Right lobe of liver (tissue), 6 donors: ENCODE measurements around the gene LRRC31. TPM values are rescaled to one million over a fixed set of nuclear protein-coding genes. Genes with fewer than 3 reads are reported as not detected.

Source experiments
- ATAC-seq, 4 donors: fragments of 200-7000 bp; cut with Tn5 transposase; one replicate each; pipeline ENCODE4 v1.9.1; 2020; ENCODE audit warnings: mild to moderate bottlenecking in 4 of 4, moderate library complexity in 4 of 4
- DNase-seq, 3 donors: peaks; one replicate each; pipeline ENCODE4 v3.0.0-alpha.2; 2020
- H3K27ac ChIP-seq, 3 donors: fragments of 200-600 bp; one replicate each; pipeline ENCODE4 v1.8.0; 2022
- H3K27me3 ChIP-seq, 2 donors: fragments of 200-600 bp; one replicate each; pipeline ENCODE4 v1.8.0; 2022
- H3K36me3 ChIP-seq, 4 donors: fragments of 200-600 bp; sonication (generic) in 1 of 4; one replicate each; pipeline versions ENCODE4 v1.5.1 to v1.8.0; 2017 to 2022; ENCODE audit warnings: control low read depth in 1 of 4
- H3K4me1 ChIP-seq, 4 donors: fragments of 200-600 bp; sonication (generic) in 1 of 4; one replicate each; pipeline versions ENCODE4 v1.5.1 to v1.8.0; 2017 to 2022; ENCODE audit warnings: control low read depth in 1 of 4
- H3K4me3 ChIP-seq, 3 donors: fragments of 200-600 bp; one replicate each; pipeline ENCODE4 v1.8.0; 2022
- H3K9me3 ChIP-seq, 4 donors: fragments of 200-600 bp; sonication (generic) in 1 of 4; one replicate each; pipeline versions ENCODE4 v1.5.1 to v1.8.0; 2017 to 2022; ENCODE audit warnings: control low read depth in 1 of 4
- CTCF ChIP-seq, 4 donors: fragments of 200-600 bp in 3 of 4; fragments of 450-650 bp in 1 of 4; IDR thresholded peaks; one replicate each; pipeline versions ENCODE4 v1.5.1 to v1.8.0; 2016 to 2022; ENCODE audit warnings: antibody characterized with exemption in 4 of 4, mild to moderate bottlenecking in 2 of 4
- POLR2A ChIP-seq: fragments of 450-650 bp; IDR thresholded peaks from one replicate; pipeline ENCODE4 v1.6.1; 2017; ENCODE audit warnings: antibody characterized with exemption, mild to moderate bottlenecking
- WGBS: methylation state at CpG from one replicate; pipeline ENCODE4 v1.1.6; 2018; ENCODE audit warnings: low coverage, low lambda C conversion rate; ENCODE audit not compliant: insufficient coverage; ENCODE audit errors: missing lambda C conversion rate; 5-methylcytosine and 5-hydroxymethylcytosine counted together
- intact Hi-C, 2 donors: fragments of 100-400 bp; cut with DNase I; formaldehyde crosslinking; loops; one replicate each; pipeline versions ENCODE4 v1.11.2 to v1.14.1; 2022
- long read RNA-seq: library from polyadenylated mRNA; unstranded; transcript quantifications from one replicate; pipeline ENCODE4 v2.0.0, GENCODE V29; 2019
- total RNA-seq, 6 experiments: library from RNA; depleted of rRNA in 2 of 6; stranded (reverse); fragments of >200 nt in 2 of 6; fragmentation: NEBNext Ultra II Directional in 3 of 6; extraction: Animal tissue kit (Norgen Biotek cat#: 25700) in 3 of 6; gene quantifications; one replicate each; pipeline versions ENCODE4 v1.1.0 to v1.2.4, GENCODE V29; 2016 to 2023
- donor health status: DM: no; HTN: yes; CAD: no.
- donor health status: DM: no; HTN: no; CAD: no.
- donor health status: DM: no; HTN: no; CAD: no.
- donor health status: DM: no; HTN: yes; CAD: no.
- donor health status: DM: no; HTN: yes; CAD: no.

The LRRC31 gene
- total RNA-seq = 1 to 10 TPM in 5 of 6 experiments, under 1 TPM in 1; 0.78 to 5.0 (median 2.2) TPM
- long read RNA-seq = 0 reads

GRCh38 chr3:169869484-169870220 lies at the start of gene LRRC31:
Gene LRRC31, minus strand, starts transcription at chr3:169869935. Its CDS starts 128 bp downstream, at chr3:169869807.
- no peaks in the 10 kb centered on the region for H3K27me3 ChIP-seq
- TF ChIP-seq CTCF (IDR thresholded peaks at IDR 0.05) = no peak
- no peak for TF ChIP-seq POLR2A
- 28% methylated on average over 2 of the region's 2 CpGs for WGBS
- no peaks in the 10 kb centered on the region for H3K36me3 ChIP-seq
- ATAC-seq (peak; percentile 81 to 91 (median 88)), DNase-seq (no peak)
- H3K4me1 ChIP-seq = peaks cover 0 to 6% (median 3%) of the 10 kb centered on the region in 4 donors
- intact Hi-C loops = no loop called here
- H3K9me3 ChIP-seq = no peaks in the 10 kb centered on the region
- H3K27ac ChIP-seq = peak within 1 kb of the TSS in 2 of 3 donors; percentile 18 to 65
- peak within 1 kb of the TSS in 2 of 3 donors; percentile 18 to 34 for H3K4me3 ChIP-seq

GRCh38 chr3:169914321-169914720 lies 44.6 kb upstream of the LRRC31 start:
- ATAC-seq = peak in 1 of 4 donors; percentile 65
- Histone ChIP-seq H3K36me3 (no peaks in the 10 kb centered on the region), H3K4me3 (no peak overlapping the region), H3K9me3 (no peaks in the 10 kb centered on the region), H3K27me3 (no peaks in the 10 kb centered on the region), H3K27ac (no peak overlapping the region), H3K4me1 (no peaks in the 10 kb centered on the region)
- intact Hi-C loops = no loop called here
- 57% methylated on average over 2 of the region's 2 CpGs for WGBS
- TF ChIP-seq CTCF (IDR thresholded peaks at IDR 0.05) (no peak), POLR2A (no peak)
- no peak for DNase-seq

- Histone ChIP-seq H3K4me1 (no peaks in the 10 kb centered on the region), H3K36me3 (no peaks in the 10 kb centered on the region), H3K9me3 (no peaks in the 10 kb centered on the region), H3K4me3 (no peak overlapping the region), H3K27ac (no peak overlapping the region), H3K27me3 (no peaks in the 10 kb centered on the region)
- ATAC-seq (no peak), DNase-seq (no peak)
- intact Hi-C loops = no loop called here
- no peak for TF ChIP-seq CTCF (IDR thresholded peaks at IDR 0.05)
- no peak for TF ChIP-seq POLR2A
- 38% methylated on average over 3 of the region's 3 CpGs for WGBS
Measured at GRCh38 chr3:169913323-169913722, 43.6 kb upstream of the LRRC31 start.

GRCh38 chr3:169911272-169911671 lies 41.5 kb upstream of the LRRC31 start, which contains the start of gene SAMD7:
Gene SAMD7, plus strand, starts transcription at chr3:169911572. Its CDS starts 7,927 bp downstream, at chr3:169919499.
- ATAC-seq (no peak), DNase-seq (no peak)
- intact Hi-C loops = no loop called here
- H3K36me3 ChIP-seq = no peaks in the 10 kb centered on the region
- H3K4me1 ChIP-seq = no peaks in the 10 kb centered on the region
- TF ChIP-seq POLR2A (no peak), CTCF (IDR thresholded peaks at IDR 0.05) (no peak)
- H3K4me3 ChIP-seq = no peak within 1 kb of the TSS
- H3K9me3 ChIP-seq = no peaks in the 10 kb centered on the region
- 94% methylated on average over 1 of the region's 1 CpG for WGBS
- H3K27ac ChIP-seq = no peak within 1 kb of the TSS
- no peaks in the 10 kb centered on the region for H3K27me3 ChIP-seq
